Measurements from ENCODE around the gene CTNND2.

CTNND2 gene

DNA sequence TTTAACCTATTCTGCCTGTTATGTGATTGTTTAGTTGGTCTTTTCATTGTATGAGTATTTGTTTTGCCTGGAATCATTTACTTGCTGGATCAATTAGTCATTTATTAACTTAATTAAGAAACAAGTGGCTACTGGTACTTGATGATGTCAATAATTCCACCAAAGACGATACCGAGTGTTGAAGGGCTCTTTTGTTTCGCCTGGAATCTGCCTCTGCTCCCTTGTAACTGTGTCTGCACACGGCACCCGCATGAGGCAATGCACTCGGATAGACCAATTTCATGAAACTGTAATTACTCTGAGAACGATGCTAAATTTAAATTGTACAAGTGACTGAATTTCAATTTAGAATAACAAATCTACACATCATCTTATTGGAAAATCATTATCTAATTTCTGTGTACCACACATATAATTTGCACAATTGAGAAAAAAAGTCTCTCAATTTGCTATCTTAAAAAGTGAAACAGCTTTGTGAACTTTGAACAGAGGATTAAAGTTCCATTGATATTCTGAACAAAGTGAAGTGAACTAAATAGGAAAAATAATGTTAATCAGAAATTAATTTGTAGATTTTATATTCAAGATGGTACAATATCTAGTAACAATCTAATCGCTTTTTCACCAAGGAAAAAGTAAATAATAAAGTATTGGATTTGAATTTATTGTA, 143.2 kb downstream of the CTNND2 start:
- H3K27ac ChIP-seq: no peak overlapping the region
- H3K4me3 ChIP-seq: no peak overlapping the region
- DNase-seq (ENCODE audit: low spot score): no peak
- TF ChIP-seq, protein P1, sequence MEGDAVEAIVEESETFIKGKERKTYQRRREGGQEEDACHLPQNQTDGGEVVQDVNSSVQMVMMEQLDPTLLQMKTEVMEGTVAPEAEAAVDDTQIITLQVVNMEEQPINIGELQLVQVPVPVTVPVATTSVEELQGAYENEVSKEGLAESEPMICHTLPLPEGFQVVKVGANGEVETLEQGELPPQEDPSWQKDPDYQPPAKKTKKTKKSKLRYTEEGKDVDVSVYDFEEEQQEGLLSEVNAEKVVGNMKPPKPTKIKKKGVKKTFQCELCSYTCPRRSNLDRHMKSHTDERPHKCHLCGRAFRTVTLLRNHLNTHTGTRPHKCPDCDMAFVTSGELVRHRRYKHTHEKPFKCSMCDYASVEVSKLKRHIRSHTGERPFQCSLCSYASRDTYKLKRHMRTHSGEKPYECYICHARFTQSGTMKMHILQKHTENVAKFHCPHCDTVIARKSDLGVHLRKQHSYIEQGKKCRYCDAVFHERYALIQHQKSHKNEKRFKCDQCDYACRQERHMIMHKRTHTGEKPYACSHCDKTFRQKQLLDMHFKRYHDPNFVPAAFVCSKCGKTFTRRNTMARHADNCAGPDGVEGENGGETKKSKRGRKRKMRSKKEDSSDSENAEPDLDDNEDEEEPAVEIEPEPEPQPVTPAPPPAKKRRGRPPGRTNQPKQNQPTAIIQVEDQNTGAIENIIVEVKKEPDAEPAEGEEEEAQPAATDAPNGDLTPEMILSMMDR (IDR thresholded peaks at IDR 0.05): no peak

DNA sequence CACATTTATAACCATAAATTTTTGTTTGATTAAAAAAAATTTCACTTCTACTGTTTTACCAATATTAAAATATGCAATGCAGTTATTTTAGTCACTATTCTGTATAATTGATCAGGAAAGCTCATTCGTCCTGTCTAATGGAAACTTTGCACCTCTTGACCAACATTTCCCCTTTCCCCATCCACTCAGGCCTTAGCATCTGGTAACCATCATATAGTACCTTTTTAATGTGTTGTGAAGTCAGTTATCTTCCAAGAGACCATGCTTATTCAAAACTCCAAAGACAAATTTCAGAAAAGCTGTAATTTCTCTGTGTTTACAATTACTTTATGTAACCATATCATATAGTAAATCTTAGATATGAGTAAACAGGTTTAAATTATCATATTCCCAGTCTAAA, 145.9 kb downstream of the CTNND2 start:
- no peak for DNase-seq (ENCODE audit: low spot score)
- TF ChIP-seq, protein P1 (IDR thresholded peaks at IDR 0.05): no peak
- no peak overlapping the region for H3K27ac ChIP-seq
- no peak overlapping the region for H3K4me3 ChIP-seq

DNA sequence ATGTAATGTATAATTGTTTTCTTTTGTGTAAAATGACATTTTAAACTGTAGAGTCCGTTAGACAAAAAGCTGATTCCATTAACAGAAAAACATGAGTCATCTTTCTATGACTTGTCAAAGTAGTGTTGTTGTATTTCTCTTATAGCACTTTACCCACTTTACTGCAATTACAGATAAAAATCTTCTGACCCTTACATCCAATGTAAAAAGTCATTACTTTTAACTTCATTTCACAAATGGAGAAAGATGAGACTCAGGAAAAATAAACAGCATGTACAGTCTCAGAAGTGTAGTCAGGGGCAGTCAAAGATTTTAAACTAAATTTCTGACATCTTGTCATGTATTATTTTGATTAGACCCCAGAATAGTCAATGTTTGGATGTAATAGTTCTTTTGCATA, 146.6 kb downstream of the CTNND2 start:
- TF ChIP-seq, protein P1 (IDR thresholded peaks at IDR 0.05): no peak
- DNase-seq (ENCODE audit: low spot score): no peak
- no peak overlapping the region for H3K4me3 ChIP-seq
- H3K27ac ChIP-seq: no peak overlapping the region

DNA sequence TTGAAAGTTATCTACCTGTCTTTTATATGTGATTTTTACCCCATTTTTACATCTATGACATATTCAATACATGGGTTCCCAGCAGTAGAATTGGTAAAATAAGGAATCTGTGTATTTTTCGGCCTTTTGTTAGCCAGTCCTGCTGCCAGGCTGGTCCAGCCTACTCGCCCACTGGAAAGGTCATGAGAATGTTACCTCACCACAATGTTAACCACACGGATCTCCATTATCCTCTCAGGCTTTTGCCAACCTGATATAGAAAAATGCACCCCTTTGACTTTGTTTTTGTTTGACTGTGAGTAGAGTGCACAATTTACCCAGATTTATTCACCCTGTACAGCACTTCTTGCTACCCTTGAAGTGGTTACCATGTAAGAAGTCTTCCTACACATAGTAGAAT, 167.2 kb downstream of the CTNND2 start:
- TF ChIP-seq, protein P1 (IDR thresholded peaks at IDR 0.05): no peak
- Histone ChIP-seq H3K27ac (no peak overlapping the region), H3K4me3 (no peak overlapping the region)
- DNase-seq (ENCODE audit: low spot score): no peak

DNA sequence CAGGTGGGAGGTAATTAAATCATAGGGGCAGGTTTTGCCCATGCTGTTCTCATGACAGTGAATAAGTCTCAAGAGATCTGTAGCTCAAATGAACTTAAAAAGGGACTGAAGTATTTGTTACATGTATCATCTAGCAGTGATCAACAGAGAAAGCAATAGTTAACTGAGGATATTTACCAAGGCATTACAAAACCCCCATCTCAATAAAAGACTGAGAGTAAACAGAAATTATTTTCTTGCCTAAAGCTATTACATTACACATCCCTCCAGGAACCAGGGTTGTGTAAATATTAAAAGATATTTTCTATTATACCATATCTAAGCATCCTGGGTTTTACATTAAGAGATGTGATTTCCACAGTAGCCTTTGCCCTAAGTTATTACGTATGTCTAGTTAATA, 169.9 kb downstream of the CTNND2 start:
- H3K4me3 ChIP-seq: no peak overlapping the region
- H3K27ac ChIP-seq: no peak overlapping the region
- no peak for DNase-seq (ENCODE audit: low spot score)
- TF ChIP-seq, protein P1 (IDR thresholded peaks at IDR 0.05): no peak

DNA sequence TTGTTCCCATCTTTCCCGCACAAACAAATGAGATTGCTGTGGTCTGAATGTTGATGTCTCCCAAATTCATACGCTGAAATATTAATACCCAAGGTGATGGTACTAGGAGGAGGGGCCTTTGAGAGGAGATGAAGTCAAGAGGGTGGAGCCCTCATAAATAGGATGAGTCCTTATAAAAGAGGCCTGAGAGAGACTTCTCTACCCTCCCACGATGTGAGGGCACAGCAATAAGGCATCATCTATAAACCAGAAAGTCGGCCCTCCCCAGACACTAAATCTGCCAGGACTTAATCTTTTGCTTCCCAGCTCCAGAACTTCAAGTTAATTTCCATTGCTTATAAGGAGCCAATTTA, 170.4 kb downstream of the CTNND2 start:
- H3K4me3 ChIP-seq: no peak overlapping the region
- no peak for DNase-seq (ENCODE audit: low spot score)
- H3K27ac ChIP-seq: no peak overlapping the region
- TF ChIP-seq, protein P1 (IDR thresholded peaks at IDR 0.05): no peak

DNA sequence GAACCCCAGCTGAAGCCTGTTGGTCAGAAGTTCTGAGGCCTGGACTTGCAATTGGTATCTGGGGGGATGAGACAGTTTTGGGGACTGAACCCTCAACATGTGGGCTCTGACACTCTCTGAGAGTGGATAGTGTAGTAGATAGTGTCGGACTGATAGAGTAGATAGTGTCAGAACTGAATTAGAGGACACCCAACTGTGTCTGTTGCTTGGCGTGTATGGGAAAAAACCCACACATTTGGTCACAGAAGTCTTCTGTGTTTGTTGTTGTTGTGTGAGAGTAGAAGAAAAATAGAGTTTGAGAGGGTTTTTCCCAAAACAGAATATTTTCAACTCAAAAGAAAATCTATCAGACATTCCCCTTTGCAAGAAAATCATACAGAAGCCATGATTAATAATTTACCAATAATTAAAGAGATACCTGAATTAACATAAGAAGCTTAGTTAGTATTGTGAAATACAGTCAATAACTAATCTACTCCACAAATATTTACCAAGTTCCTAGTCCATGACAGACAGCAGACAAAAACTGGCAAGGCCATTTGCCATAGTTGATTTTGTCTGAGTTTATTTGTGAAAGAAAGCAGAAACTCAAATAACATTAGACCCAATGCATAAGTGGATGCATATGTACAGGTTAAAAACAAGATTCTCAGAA, 170.9 kb downstream of the CTNND2 start:
- no peak overlapping the region for H3K27ac ChIP-seq
- TF ChIP-seq, protein P1 (IDR thresholded peaks at IDR 0.05): no peak

More for the DNA sequence above, 170.9 kb downstream of the CTNND2 start:
- no peak for DNase-seq (ENCODE audit: low spot score)
- no peak overlapping the region for H3K4me3 ChIP-seq

All from coronary artery (tissue), 2 donors.